Right cardiac atrium (tissue), 5 donors: Measurements from ENCODE around the gene PHKG1. TPM values are rescaled to one million over a fixed set of nuclear protein-coding genes. Genes with fewer than 3 reads are reported as not detected.
"Not testable (repeated sequence)": the region's sequence is repeated elsewhere in the genome, so short reads cannot be mapped to it uniquely, and the experiment has no call there.

Experiments
- ATAC-seq, 2 donors: fragments of 200-7000 bp; cut with Tn5 transposase; one replicate each; pipeline versions ENCODE4 v1.8.0 to v1.9.1; 2020; ENCODE audit warnings: moderate library complexity in 2 of 2, mild to moderate bottlenecking in 1 of 2
- DNase-seq, 3 donors: peaks; one replicate each; pipeline ENCODE4 v3.0.0-alpha.2; 2020
- H3K27ac ChIP-seq: one replicate; pipeline ENCODE4 v1.5.1; 2013; ENCODE audit warnings: mild to moderate bottlenecking, low read length, control low read depth, moderate library complexity
- H3K27me3 ChIP-seq: one replicate; pipeline ENCODE4 v1.6.1; 2013; ENCODE audit not compliant: control insufficient read depth, insufficient read depth
- H3K4me1 ChIP-seq: one replicate; pipeline ENCODE4 v1.6.1; 2013; ENCODE audit warnings: low read length; ENCODE audit not compliant: control insufficient read depth, insufficient read depth
- H3K4me3 ChIP-seq: one replicate; pipeline ENCODE4 v1.5.1; 2013; ENCODE audit warnings: low read length, control low read depth
- H3K9me3 ChIP-seq: one replicate; pipeline ENCODE4 v1.6.1; 2013; ENCODE audit warnings: low read length; ENCODE audit not compliant: control insufficient read depth
- WGBS: extraction: QIAGEN DNeasy Blood & Tissue Kit; methylation state at CpG from one replicate; pipeline ENCODE4 v1.1.7; 2013; 5-methylcytosine and 5-hydroxymethylcytosine counted together
- intact Hi-C, 4 donors: fragments of 100-400 bp; cut with DNase I; formaldehyde crosslinking; loops; one replicate each; pipeline versions ENCODE4 v1.11.0 to v1.14.0; 2022 to 2023
- polyA plus RNA-seq: library from polyadenylated mRNA; stranded (reverse); fragments of 200-250 nt; gene quantifications from one replicate; pipeline ENCODE4 v1.2.3, GENCODE V29; 2013
- total RNA-seq, 4 donors: library from RNA; stranded (reverse); fragmentation: NEBNext Ultra II Directional; extraction: Animal tissue kit (Norgen Biotek cat#: 25700); gene quantifications; one replicate each; pipeline ENCODE4 v1.2.1, GENCODE V29; 2021
- donor health status: healthy with polysubstance abuse.
- donor health status: DM: no; HTN: yes; CAD: no.
- donor health status: DM: no; HTN: no; CAD: no.
- donor health status: DM: no; HTN: yes; CAD: no; lungs with severe emphysema.
- donor health status: DM: yes; HTN: yes; CAD: no.

The PHKG1 gene
- total and polyA plus RNA-seq, 5 donors, result 22.6 to 50.4 (median 24.5) TPM

DNA sequence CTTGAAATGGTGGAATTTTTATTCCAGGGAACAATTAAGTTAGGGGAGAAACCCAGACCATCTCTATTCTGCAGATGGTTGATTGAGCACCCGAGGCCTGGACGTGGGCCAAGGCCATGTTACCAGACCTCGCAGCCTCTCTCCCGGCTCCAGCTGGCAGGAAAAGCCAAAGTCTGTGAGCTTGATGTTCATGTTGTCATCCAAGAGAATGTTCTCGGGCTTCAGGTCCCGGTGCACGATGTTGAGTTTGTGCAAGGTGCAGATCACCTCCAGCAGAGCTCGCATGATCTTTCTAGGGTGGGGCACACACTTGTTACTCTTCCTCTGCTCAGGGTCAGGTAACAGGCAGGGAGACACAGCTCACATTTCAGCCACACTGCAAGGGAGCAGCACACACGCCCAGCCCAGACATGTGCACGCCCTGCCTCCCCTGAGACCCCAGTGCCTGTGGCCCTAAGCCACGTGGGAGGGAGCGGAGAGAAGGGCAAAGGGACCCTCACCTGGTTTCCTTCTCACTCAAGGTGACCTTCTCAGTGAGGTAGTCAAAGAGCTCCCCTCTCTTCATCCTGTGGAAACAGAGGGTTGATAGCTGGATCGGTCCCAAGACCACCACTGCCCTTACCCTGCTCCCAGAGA lies 9.5 kb downstream of the PHKG1 start:
- no peaks in the 10 kb centered on the region for H3K9me3 ChIP-seq
- no peak overlapping the region for H3K4me3 ChIP-seq
- WGBS, result 49% methylated on average over 13 of the region's 13 CpGs
- intact Hi-C loops, result no loop called here
- ATAC-seq (no peak), DNase-seq (peak in 2 of 3 donors; percentile 82 to 87)
- peaks cover 8% of the 10 kb centered on the region for H3K4me1 ChIP-seq
- H3K27ac ChIP-seq, result no peak overlapping the region
- H3K27me3 ChIP-seq, result no peaks in the 10 kb centered on the region

DNA sequence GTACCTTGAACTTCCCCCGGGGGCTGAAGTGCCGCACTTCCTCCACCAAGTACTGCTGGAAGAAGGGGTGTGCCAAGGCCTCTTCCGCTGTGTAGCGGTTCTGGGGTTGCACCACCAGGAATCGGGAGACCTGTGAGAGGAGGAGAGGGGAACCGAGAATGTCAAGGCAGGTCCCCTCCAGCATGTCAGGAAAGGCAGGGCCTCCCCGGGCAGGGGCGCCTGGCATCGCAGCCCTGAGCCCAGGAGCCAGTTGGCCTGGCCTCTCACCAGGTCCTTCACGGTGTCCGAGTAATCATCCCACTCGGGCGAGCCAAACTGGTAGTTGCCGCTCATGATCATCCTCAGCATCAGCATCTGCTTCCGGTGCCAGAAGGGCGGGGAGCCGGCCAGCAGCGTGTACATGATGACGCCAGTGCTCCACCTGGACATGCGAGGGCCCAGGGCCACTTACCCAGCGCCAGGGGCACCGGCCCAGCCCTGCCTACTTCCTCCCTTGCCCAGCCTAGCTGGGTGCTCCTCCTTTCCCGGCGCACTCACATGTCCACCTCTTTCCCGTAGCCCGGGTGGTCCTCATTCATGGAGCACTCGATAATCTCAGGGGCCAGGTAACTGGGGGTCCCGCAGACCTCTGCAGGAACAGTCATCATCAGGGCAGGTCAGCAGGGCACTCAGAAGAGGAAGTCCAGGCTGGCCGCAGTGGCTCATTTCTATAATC lies 11.0 kb downstream of the PHKG1 start:
- WGBS, result 96% methylated on average over 29 of the region's 29 CpGs
- no peaks in the 10 kb centered on the region for H3K27me3 ChIP-seq
- no peak overlapping the region for H3K27ac ChIP-seq
- H3K9me3 ChIP-seq, result no peaks in the 10 kb centered on the region
- peaks cover 8% of the 10 kb centered on the region for H3K4me1 ChIP-seq
- DNase-seq (peak in 1 of 3 donors; percentile 62), ATAC-seq (no peak)
- intact Hi-C loops, result no loop called here
- H3K4me3 ChIP-seq, result no peak overlapping the region

DNA sequence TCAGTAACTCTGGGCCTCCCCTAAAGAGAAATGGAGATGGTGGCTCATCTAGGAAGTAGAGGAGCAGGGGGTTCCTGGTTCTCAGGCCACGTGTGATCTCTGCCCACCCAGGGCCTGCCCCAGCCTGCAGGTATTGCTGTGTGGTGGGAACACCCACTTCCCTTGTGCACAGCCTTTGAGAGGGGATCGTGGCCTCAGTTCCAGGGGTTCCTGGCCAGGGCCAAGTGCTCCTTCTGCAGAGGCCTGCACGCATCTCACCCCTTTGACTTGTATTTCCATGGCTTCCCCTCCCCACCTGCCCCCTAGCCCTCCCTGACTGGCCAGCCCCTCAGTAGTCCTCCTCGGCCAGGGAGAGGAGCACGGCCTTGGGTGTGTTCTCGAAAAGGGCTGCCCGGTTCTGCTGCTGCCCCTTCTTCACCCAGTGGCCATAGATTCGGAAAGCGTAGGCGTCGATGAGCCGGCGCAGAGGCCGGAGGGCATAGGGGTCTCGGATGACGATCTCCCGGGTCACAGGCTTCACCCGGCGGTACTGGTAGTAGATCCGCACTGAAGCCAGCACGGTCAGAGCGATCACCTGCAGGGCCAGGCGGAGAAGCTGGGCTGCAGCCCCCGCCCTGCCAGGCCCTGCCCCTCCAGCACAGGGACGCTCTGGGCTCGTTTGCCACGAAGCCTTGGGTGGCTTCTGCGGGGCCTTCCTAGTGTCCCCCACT lies 11.9 kb downstream of the PHKG1 start:
- H3K4me3 ChIP-seq, H3K27ac ChIP-seq, intact Hi-C loops, ATAC-seq, H3K4me1 ChIP-seq, H3K27me3 ChIP-seq, H3K9me3 ChIP-seq: not testable (repeated sequence)
- DNase-seq, result peak in 1 of 3 donors; percentile 62
- 93% methylated on average over 28 of the region's 28 CpGs for WGBS

DNA sequence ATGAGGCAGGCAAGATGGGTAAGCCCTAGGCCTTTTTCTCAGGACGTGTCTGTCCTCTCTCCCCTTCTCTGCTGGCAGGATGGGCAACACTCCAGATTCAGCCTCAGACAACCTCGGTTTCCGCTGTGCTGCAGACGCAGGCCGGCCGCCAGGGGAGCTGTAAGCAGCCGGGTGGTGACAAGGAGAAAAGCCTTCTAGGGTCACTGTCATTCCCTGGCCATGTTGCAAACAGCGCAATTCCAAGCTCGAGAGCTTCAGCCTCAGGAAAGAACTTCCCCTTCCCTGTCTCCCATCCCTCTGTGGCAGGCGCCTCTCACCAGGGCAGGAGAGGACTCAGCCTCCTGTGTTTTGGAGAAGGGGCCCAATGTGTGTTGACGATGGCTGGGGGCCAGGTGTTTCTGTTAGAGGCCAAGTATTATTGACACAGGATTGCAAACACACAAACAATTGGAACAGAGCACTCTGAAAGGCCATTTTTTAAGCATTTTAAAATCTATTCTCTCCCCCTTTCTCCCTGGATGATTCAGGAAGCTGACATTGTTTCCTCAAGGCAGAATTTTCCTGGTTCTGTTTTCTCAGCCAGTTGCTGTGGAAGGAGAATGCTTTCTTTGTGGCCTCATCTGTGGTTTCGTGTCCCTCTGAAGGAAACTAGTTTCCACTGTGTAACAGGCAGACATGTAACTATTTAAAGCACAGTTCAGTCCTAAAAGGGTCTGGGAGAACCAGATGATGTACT lies 13.1 kb downstream of the PHKG1 start:
- Histone ChIP-seq H3K4me1 (peaks cover 8% of the 10 kb centered on the region), H3K4me3 (no peak overlapping the region), H3K27ac (peak overlapping the region; percentile 98), H3K27me3 (no peaks in the 10 kb centered on the region), H3K9me3 (no peaks in the 10 kb centered on the region)
- DNase-seq (peak; percentile 89 to 95 (median 95)), ATAC-seq (peak; percentile 86 to 87)
- intact Hi-C loops, result loop anchor here in 3 of 4 donors (5.0 to 10.0 kb wide), 4 partner anchors 72 to 447 kb away; no protein-coding TSS in a partner anchor
- 13% methylated on average over 12 of the region's 12 CpGs for WGBS

DNA sequence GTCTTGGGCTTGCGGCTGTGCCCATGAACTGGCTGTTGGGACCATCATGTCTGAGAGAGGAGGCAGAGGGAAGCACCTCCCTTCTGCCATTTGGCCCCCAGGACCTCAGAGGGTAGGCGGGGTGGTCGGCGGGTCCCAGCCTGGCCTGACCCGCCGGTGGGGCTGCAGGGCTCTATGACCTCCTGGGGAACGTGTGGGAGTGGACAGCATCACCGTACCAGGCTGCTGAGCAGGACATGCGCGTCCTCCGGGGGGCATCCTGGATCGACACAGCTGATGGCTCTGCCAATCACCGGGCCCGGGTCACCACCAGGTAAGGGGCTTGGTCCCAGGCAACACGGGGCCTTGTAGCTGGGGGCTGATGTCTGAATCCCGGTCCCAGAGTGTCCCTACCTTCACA lies 14.6 kb downstream of the PHKG1 start:
- H3K27ac ChIP-seq, result peak overlapping the region; percentile 98
- DNase-seq (peak in 1 of 3 donors; percentile 58), ATAC-seq (no peak)
- intact Hi-C loops, result loop anchor here in 3 of 4 donors (5.0 to 10.0 kb wide), 4 partner anchors 71 to 446 kb away; no protein-coding TSS in a partner anchor
- 93% methylated on average over 16 of the region's 16 CpGs for WGBS
- no peak overlapping the region for H3K4me3 ChIP-seq
- H3K9me3 ChIP-seq, result no peaks in the 10 kb centered on the region
- H3K4me1 ChIP-seq, result peaks cover 5% of the 10 kb centered on the region
- no peaks in the 10 kb centered on the region for H3K27me3 ChIP-seq

DNA sequence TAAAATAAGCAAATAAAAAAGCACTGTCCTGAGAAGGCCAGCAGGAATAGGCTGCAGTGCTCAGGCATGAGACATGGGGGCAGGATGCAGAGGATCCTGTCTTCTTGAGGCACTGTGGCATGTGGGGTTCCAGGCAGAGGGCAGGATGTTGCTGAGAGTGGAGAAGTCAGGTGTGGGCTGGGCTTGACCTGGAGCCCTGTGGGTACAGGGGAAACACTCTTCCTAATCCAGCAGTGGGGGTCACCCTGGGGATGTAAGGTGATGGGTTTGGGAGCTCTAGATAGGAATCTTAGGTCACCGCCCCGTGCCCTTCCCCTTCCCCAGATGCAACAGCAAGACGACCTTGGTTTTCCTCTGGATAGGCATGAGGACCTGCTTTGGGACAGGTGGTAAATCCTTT lies 15.1 kb downstream of the PHKG1 start:
- Histone ChIP-seq H3K4me3 (no peak overlapping the region), H3K9me3 (no peaks in the 10 kb centered on the region), H3K27ac (no peak overlapping the region), H3K4me1 (peaks cover 5% of the 10 kb centered on the region), H3K27me3 (no peaks in the 10 kb centered on the region)
- WGBS, result 93% methylated on average over 3 of the region's 3 CpGs
- ATAC-seq (no peak), DNase-seq (no peak)
- intact Hi-C loops, result loop anchor here in 3 of 4 donors (5.0 to 10.0 kb wide), 4 partner anchors 70 to 445 kb away; no protein-coding TSS in a partner anchor

DNA sequence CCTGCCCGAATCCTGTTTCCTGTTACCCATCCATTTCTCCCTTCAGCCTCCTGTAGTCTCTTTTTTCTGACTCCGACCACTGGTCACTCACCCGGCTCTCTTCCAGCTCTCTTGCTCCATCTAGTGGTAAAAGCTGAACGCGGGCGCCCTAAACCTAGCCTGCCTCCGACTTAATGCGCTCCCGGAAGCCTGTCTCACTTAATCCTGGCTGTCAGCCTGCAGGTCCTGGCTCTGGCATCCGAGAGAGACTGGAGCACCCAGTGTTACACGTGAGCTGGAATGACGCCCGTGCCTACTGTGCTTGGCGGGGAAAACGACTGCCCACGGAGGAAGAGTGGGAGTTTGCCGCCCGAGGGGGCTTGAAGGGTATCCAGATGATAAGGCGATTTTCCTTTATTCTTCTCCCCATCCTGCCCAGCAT lies 18.4 kb downstream of the PHKG1 start:
- 14% methylated on average over 19 of the region's 19 CpGs for WGBS
- intact Hi-C loops, result loop anchor here in 2 of 4 donors (5.0 to 10.0 kb wide), 3 partner anchors 67 to 430 kb away; no protein-coding TSS in a partner anchor
- no peaks in the 10 kb centered on the region for H3K27me3 ChIP-seq
- no peak overlapping the region for H3K27ac ChIP-seq
- peaks cover 3% of the 10 kb centered on the region for H3K4me1 ChIP-seq
- H3K9me3 ChIP-seq, result no peaks in the 10 kb centered on the region
- no peak overlapping the region for H3K4me3 ChIP-seq
- DNase-seq (peak; percentile 84 to 93 (median 92)), ATAC-seq (peak; percentile 91 to 92)

DNA sequence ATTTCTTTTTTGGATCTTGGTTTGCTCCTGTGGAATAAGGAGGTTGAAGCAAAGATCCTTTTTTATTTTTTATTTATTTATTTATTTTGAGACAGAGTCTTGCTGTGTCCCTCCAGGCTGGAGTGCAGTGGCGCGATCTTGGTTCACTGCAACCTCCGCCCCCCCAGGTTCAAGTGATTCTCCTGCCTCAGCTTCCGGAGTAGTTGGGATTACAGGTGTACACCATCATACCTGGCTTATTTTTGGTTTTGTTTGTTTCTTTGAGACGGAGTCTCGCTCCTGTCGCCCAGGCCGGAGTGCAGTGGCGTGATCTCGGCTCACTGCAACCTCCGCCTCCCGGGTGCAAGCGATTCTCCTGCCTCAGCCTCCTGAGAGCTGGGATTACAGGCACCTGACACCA lies 26.4 kb downstream of the PHKG1 start:
- DNase-seq, intact Hi-C loops, H3K4me3 ChIP-seq, H3K9me3 ChIP-seq, H3K27ac ChIP-seq, H3K4me1 ChIP-seq, H3K27me3 ChIP-seq, ATAC-seq: not testable (repeated sequence)
- 98% methylated on average over 13 of the region's 13 CpGs for WGBS

DNA sequence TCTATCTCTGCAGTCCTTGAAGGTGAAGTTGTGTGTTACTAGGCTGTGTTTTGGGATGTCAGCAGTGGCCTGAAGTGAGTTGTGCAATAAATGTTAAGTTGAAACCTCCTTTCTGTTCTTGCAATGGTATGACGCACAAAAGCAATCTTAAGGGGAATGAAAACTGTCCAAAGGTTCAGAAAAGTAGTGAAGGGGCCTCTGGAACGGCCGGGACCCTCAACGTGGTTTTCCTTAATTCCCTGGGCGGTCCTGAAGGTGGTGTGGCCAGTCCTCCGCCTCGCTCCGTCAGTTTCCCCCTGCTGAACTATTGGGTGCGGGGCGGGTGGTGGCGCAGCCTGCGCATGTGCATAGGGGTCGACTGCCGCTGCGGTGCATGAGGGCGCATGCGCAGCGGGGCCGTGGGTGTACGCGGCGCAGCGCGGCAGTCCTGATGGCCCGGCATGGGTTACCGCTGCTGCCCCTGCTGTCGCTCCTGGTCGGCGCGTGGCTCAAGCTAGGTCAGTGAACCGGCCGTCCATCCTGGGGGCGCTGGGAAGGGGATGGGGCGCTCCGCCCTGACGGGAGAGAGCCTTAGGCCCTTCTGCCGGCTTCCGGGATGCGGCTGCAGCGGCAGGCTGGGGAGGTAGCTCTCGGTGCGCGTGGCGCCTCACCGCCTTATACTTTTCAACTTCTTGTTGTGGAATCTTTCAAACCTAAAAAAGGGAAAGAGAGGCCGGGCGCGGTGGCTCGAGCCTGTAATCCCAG lies 28.7 kb downstream of the PHKG1 start, which contains the start of gene SUMF2:
Gene SUMF2 (plus strand): TSS at position 405 of the 744 bp plus-strand sequence. CDS start 26 bp downstream, at position 431.
- WGBS, result under 1% methylated on average over 49 of the region's 49 CpGs
- peak within 1 kb of the TSS; percentile 53 for H3K4me3 ChIP-seq
- H3K27ac ChIP-seq, result peak within 1 kb of the TSS; percentile 81
- ATAC-seq (peak; percentile 99), DNase-seq (peak; percentile 93 to 98 (median 97))
- H3K9me3 ChIP-seq, result no peaks in the 10 kb centered on the region
- no peaks in the 10 kb centered on the region for H3K4me1 ChIP-seq
- intact Hi-C loops, result no loop called here
- no peaks in the 10 kb centered on the region for H3K27me3 ChIP-seq

DNA sequence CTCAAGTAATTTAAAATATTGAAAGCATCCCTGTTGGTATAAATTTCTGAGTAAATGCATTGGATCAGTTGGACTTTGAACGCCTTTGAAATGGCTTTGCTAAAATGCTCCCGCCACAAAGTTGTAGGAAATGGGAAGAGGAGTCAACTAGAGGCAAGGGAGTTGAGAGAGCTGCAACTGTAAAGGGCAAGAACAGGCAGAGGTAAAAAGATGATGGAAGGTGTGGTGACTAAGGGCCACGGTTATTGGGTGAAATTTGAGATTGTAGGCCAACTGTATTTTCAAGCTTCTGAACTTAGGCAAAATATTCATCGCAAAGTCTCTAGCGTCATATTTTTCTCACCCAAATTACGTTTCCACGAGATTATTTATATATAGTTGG lies 29.3 kb downstream of the PHKG1 start:
- intact Hi-C loops, result no loop called here
- DNase-seq, result no peak
- no peak overlapping the region for H3K4me3 ChIP-seq
- ATAC-seq, result no peak
- H3K9me3 ChIP-seq, result no peaks in the 10 kb centered on the region
- H3K27ac ChIP-seq, result peak overlapping the region; percentile 81
- 70% methylated on average over 7 of the region's 7 CpGs for WGBS
- no peaks in the 10 kb centered on the region for H3K4me1 ChIP-seq
- no peaks in the 10 kb centered on the region for H3K27me3 ChIP-seq
